Thoracic aorta (tissue), 2 donors: ENCODE measurements around the gene METTL27. TPM values are rescaled to one million over a fixed set of nuclear protein-coding genes. Genes with fewer than 3 reads are reported as not detected.

Source experiments
- ATAC-seq: fragments of 150-250 bp; one replicate; pipeline ENCODE4 v1.8.0; 2017; ENCODE audit warnings: low read depth; ENCODE audit not compliant: insufficient number of reproducible peaks, low FRiP score
- DNase-seq: peaks from one replicate; pipeline ENCODE4 v3.0.0-alpha.2; 2020; ENCODE audit warnings: low spot score
- H3K27ac ChIP-seq, 2 donors: fragments of 200-600 bp; sonication (generic); 1 replicate in 1 of 2; 2 replicates in 1 of 2; pipeline ENCODE4 v1.5.1; 2016; ENCODE audit warnings: mild to moderate bottlenecking in 2 of 2, moderate library complexity in 2 of 2
- H3K27me3 ChIP-seq: fragments of 200-600 bp; sonication (generic); replicated peaks from 2 replicates; pipeline ENCODE4 v1.6.0; 2016; ENCODE audit warnings: mild to moderate bottlenecking; ENCODE audit not compliant: insufficient read depth
- H3K36me3 ChIP-seq: fragments of 200-600 bp; sonication (generic); one replicate; pipeline ENCODE4 v1.5.1; 2016
- H3K4me1 ChIP-seq, 2 donors: fragments of 200-600 bp; sonication (generic); 1 replicate in 1 of 2; 2 replicates in 1 of 2; pipeline versions ENCODE4 v1.5.1 to v1.6.0; 2016; ENCODE audit warnings: low read depth in 2 of 2, mild to moderate bottlenecking in 1 of 2; ENCODE audit not compliant: control insufficient read depth in 1 of 2
- H3K4me3 ChIP-seq: fragments of 200-600 bp; sonication (generic); 2 replicates; pipeline ENCODE4 v1.5.1; 2016; ENCODE audit warnings: mild to moderate bottlenecking
- H3K9me3 ChIP-seq: fragments of 200-600 bp; sonication (generic); 2 replicates; pipeline ENCODE4 v1.5.1; 2016
- total RNA-seq, 2 donors: library from RNA; depleted of rRNA; stranded (reverse); fragments of >200 nt; gene quantifications; one replicate each; pipeline versions ENCODE4 v1.1.0 to v1.2.3, GENCODE V29; 2016
- TF ChIP-seq, protein P1 (sequence below): fragments of 200-600 bp; sonication (generic); IDR thresholded peaks from one replicate; pipeline ENCODE4 v1.5.1; 2019; ENCODE audit warnings: antibody characterized with exemption

METTL27 gene
- total RNA-seq, 2 donors from 2014 or later: 1.2 TPM; not detected in 1

DNA sequence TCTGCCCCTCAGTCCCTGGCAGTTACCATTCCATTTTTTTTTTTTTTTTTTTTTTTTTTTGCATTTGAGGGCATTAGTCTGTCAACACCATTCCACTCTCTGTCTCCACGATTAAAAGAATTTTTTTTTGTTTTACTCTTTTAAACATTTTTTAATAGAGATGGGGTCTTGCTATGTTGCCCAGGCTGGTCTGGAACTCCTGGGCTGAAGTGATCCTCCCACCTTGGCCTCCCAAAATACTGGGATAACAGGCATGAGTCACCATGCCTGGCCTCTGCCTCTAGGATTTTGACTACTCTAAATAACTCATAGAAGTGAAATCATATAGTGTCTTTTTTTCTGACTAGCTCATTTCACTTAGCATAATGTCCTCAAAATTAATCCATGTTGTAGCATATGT lies 55.7 kb downstream of the METTL27 start:
- no peak for ATAC-seq
- TF ChIP-seq, protein P1, sequence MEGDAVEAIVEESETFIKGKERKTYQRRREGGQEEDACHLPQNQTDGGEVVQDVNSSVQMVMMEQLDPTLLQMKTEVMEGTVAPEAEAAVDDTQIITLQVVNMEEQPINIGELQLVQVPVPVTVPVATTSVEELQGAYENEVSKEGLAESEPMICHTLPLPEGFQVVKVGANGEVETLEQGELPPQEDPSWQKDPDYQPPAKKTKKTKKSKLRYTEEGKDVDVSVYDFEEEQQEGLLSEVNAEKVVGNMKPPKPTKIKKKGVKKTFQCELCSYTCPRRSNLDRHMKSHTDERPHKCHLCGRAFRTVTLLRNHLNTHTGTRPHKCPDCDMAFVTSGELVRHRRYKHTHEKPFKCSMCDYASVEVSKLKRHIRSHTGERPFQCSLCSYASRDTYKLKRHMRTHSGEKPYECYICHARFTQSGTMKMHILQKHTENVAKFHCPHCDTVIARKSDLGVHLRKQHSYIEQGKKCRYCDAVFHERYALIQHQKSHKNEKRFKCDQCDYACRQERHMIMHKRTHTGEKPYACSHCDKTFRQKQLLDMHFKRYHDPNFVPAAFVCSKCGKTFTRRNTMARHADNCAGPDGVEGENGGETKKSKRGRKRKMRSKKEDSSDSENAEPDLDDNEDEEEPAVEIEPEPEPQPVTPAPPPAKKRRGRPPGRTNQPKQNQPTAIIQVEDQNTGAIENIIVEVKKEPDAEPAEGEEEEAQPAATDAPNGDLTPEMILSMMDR: no peak
- no peaks in the 10 kb centered on the region for H3K9me3 ChIP-seq

More for the DNA sequence above, 55.7 kb downstream of the METTL27 start:
- no peaks in the 10 kb centered on the region for H3K4me1 ChIP-seq
- no peak overlapping the region for H3K4me3 ChIP-seq
- H3K36me3 ChIP-seq: no peaks in the 10 kb centered on the region
- H3K27me3 ChIP-seq: no peaks in the 10 kb centered on the region
- H3K27ac ChIP-seq: no peak overlapping the region
- no peak for DNase-seq

Other genes starting within 250 kb of the METTL27 start
- gene MLXIPL, start 218.0 kb downstream of the METTL27 start, total RNA-seq: 10 to 100 TPM in 1 of 2 donors, 1 to 10 TPM in 1; 6.4 to 36.4 TPM
- 1 to 10 TPM in 1 of 2 donors, under 1 TPM in 1; 0.92 to 1.2 TPM for gene VPS37D, start 174.7 kb downstream of the METTL27 start, total RNA-seq
- gene DNAJC30, start 159.1 kb downstream of the METTL27 start, total RNA-seq: 1 to 10 TPM; 3.9 to 7.8 TPM
- gene BUD23, start 158.9 kb downstream of the METTL27 start, total RNA-seq: 10 to 100 TPM; 36.9 to 51.0 TPM
- 10 to 100 TPM; 10.3 to 16.8 TPM for gene STX1A, start 122.8 kb downstream of the METTL27 start, total RNA-seq
- 10 to 100 TPM in 1 of 2 donors, 1 to 10 TPM in 1; 2.5 to 16.9 TPM for gene ABHD11, start 103.7 kb downstream of the METTL27 start, total RNA-seq
- gene CLDN3, start 72.2 kb downstream of the METTL27 start, total RNA-seq: not detected
- gene CLDN4, start 11.5 kb downstream of the METTL27 start, total RNA-seq: under 1 TPM in 1 of 2 donors, not detected in 1; 0.99 TPM
- not detected for gene TMEM270, start 18.6 kb upstream of the METTL27 start, total RNA-seq
- gene ELN, start 185.7 kb upstream of the METTL27 start, total RNA-seq: 1,000 to 10,000 TPM; 1,484 to 3,836 TPM
- 10 to 100 TPM; 19.7 to 19.9 TPM for gene LIMK1, start 241.3 kb upstream of the METTL27 start, total RNA-seq